ENCODE results near the gene SLC23A2.
A peak's percentile ranks its signal among the peaks of the same experiment; 100 is the strongest.
"Not testable (repeated sequence)": the region's sequence is repeated elsewhere in the genome, so short reads cannot be mapped to it uniquely, and the experiment has no call there.

The SLC23A2 gene

DNA sequence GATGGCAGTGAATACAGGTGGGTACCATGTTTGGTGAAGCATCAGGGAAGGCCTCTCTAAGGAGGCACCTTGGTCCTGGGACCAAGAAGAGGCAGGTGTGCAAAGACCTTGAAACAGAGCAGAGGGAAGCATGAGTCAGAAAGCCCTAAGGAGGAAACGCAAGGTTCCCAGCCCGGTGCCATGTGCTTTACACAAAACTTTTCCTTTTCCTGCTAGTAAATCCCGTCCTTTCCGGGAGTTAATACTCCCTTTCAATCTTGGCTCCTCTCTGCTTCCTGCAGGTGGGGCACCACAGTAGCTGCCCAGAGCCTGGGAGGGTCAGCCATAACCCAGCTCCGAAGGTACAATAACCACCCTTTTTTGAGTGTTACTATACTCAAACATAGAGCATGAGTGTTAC is 19.4 kb upstream of the SLC23A2 start:
- H3K36me3 ChIP-seq (replicated peaks; ENCODE audit: low read depth, low read length) = no peaks in the 10 kb centered on the region
- peaks cover 4% of the 10 kb centered on the region; the same call in 1 of the 2 replicates for H3K4me1 ChIP-seq (ENCODE audit: low read length)
- H3K27me3 ChIP-seq (ENCODE audit: low read depth, low read length) = no peaks in the 10 kb centered on the region
- no peak overlapping the region for H3K4me3 ChIP-seq (ENCODE audit: low read length)
- H2AFZ ChIP-seq (ENCODE audit: low read depth, low read length) = no peak overlapping the region
- H3K79me2 ChIP-seq (ENCODE audit: low read length) = no peaks in the 10 kb centered on the region
- H3K9ac ChIP-seq (ENCODE audit: low read length) = no peak overlapping the region
- no peaks in the 10 kb centered on the region for H4K20me1 ChIP-seq (ENCODE audit: insufficient read depth, low read length)
- no peaks in the 10 kb centered on the region for H3K9me3 ChIP-seq (ENCODE audit: insufficient read depth, low read length)
- no peak overlapping the region for H3K27ac ChIP-seq (ENCODE audit: low read length)
- TF ChIP-seq, protein P1, sequence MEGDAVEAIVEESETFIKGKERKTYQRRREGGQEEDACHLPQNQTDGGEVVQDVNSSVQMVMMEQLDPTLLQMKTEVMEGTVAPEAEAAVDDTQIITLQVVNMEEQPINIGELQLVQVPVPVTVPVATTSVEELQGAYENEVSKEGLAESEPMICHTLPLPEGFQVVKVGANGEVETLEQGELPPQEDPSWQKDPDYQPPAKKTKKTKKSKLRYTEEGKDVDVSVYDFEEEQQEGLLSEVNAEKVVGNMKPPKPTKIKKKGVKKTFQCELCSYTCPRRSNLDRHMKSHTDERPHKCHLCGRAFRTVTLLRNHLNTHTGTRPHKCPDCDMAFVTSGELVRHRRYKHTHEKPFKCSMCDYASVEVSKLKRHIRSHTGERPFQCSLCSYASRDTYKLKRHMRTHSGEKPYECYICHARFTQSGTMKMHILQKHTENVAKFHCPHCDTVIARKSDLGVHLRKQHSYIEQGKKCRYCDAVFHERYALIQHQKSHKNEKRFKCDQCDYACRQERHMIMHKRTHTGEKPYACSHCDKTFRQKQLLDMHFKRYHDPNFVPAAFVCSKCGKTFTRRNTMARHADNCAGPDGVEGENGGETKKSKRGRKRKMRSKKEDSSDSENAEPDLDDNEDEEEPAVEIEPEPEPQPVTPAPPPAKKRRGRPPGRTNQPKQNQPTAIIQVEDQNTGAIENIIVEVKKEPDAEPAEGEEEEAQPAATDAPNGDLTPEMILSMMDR (IDR thresholded peaks at IDR 0.05; ENCODE audit: low read depth, low read length) = no peak
- no peak for TF ChIP-seq EZH2phosphoT487 (IDR thresholded peaks at IDR 0.05; ENCODE audit: low read depth)
- no peak overlapping the region for H3K4me2 ChIP-seq (ENCODE audit: low read length)

DNA sequence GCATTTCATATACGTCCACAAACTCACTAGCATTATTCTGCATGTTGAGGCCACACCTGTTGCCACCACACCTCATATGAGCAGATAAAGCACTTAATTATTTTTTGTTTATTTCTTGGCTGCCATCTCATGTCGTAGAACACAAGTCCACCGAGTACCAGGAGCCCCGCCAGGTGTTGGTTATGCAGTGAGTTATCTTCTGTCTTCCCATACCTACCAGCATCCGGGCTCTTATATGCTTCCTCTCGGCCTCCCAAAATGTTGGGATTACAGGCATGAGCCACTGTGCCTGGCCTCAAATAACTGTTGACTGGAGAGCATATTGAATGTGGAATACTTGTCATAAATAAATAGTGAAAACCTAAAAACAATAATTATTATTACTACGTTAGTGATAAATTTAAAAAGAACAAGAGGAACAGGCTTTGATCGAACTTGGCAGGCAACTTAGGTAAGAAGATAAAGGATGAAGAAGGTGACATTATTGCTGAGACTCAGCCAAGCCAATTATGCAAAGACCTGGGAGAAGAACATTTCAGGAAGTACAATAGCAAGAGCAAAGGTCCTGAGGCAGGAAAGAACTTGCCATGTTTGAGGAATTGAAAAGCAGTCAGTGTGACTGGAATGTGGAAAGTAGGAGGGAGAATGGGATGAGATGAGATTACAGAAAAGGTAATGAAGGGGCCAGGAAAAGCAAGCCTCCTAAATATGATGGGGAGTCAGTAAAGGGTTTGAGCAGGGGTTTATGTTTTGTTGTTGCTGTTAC is 12.6 kb upstream of the SLC23A2 start:
- no peak overlapping the region for H3K4me2 ChIP-seq (ENCODE audit: low read length)

GRCh38 chr20:5008759-5009158 is 7.4 kb upstream of the SLC23A2 start:
- H3K27me3 ChIP-seq (ENCODE audit: low read depth, low read length) = peaks cover 29% of the 10 kb centered on the region
- no peak overlapping the region for H3K9ac ChIP-seq (ENCODE audit: low read length)

More for the DNA sequence above, 12.6 kb upstream of the SLC23A2 start:
- H3K9me3 ChIP-seq (ENCODE audit: insufficient read depth, low read length) = no peaks in the 10 kb centered on the region
- no peak for TF ChIP-seq EZH2phosphoT487 (IDR thresholded peaks at IDR 0.05; ENCODE audit: low read depth)
- H2AFZ ChIP-seq (ENCODE audit: low read depth, low read length) = no peak overlapping the region
- no peak overlapping the region for H3K27ac ChIP-seq (ENCODE audit: low read length)
- H3K36me3 ChIP-seq (replicated peaks; ENCODE audit: low read depth, low read length) = no peaks in the 10 kb centered on the region
- peaks cover 18% of the 10 kb centered on the region for H3K27me3 ChIP-seq (ENCODE audit: low read depth, low read length)
- H4K20me1 ChIP-seq (ENCODE audit: insufficient read depth, low read length) = no peaks in the 10 kb centered on the region; the same call in 1 of the 2 replicates
- H3K9ac ChIP-seq (ENCODE audit: low read length) = no peak overlapping the region
- peaks cover 18% of the 10 kb centered on the region for H3K4me1 ChIP-seq (ENCODE audit: low read length)
- no peak overlapping the region for H3K4me3 ChIP-seq (ENCODE audit: low read length)
- no peaks in the 10 kb centered on the region for H3K79me2 ChIP-seq (ENCODE audit: low read length)

DNA sequence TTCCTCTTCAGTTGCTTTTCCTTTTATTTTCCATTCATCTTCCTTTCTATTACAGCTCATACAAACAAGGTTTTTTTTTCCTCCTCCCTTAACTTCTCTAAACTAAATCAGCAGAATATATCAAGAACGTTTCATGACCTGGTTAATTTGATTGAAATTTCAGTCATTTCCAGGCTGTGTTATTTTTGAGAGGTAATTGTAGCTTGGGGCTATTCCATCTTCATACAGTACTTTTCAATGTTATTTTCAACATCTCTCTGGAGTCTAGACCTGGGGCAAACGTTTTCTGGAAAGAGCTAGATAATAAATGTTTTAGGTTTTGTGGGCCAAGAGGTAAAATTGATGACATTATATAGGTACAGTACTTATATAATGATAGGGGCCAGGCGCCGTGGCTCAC is 4.0 kb upstream of the SLC23A2 start:
- no peaks in the 10 kb centered on the region for H4K20me1 ChIP-seq (ENCODE audit: insufficient read depth, low read length)
- no peak overlapping the region for H3K4me3 ChIP-seq (ENCODE audit: low read length)
- TF ChIP-seq, protein P1 (IDR thresholded peaks at IDR 0.05; ENCODE audit: low read depth, low read length) = no peak
- no peak for TF ChIP-seq EZH2phosphoT487 (IDR thresholded peaks at IDR 0.05; ENCODE audit: low read depth)
- H3K27me3 ChIP-seq (ENCODE audit: low read depth, low read length) = peaks cover 20% of the 10 kb centered on the region
- no peak overlapping the region for H2AFZ ChIP-seq (ENCODE audit: low read depth, low read length)
- H3K36me3 ChIP-seq (replicated peaks; ENCODE audit: low read depth, low read length) = no peaks in the 10 kb centered on the region
- H3K27ac ChIP-seq (ENCODE audit: low read length) = no peak overlapping the region
- H3K79me2 ChIP-seq (ENCODE audit: low read length) = peaks cover 6% of the 10 kb centered on the region
- H3K9ac ChIP-seq (ENCODE audit: low read length) = no peak overlapping the region
- no peak overlapping the region for H3K4me2 ChIP-seq (ENCODE audit: low read length)
- H3K9me3 ChIP-seq (ENCODE audit: insufficient read depth, low read length) = no peaks in the 10 kb centered on the region
- peaks cover 27% of the 10 kb centered on the region for H3K4me1 ChIP-seq (ENCODE audit: low read length)

More at GRCh38 chr20:5008759-5009158, 7.4 kb upstream of the SLC23A2 start:
- TF ChIP-seq, protein P1 (IDR thresholded peaks at IDR 0.05; ENCODE audit: low read depth, low read length) = no peak
- TF ChIP-seq EZH2phosphoT487 (IDR thresholded peaks at IDR 0.05; ENCODE audit: low read depth) = no peak
- H3K27ac ChIP-seq (ENCODE audit: low read length) = no peak overlapping the region
- H3K9me3 ChIP-seq (ENCODE audit: insufficient read depth, low read length) = no peaks in the 10 kb centered on the region
- H3K79me2 ChIP-seq (ENCODE audit: low read length) = no peaks in the 10 kb centered on the region
- peak overlapping the region; percentile 17 for H3K4me2 ChIP-seq (ENCODE audit: low read length)
- no peak overlapping the region for H3K4me3 ChIP-seq (ENCODE audit: low read length)
- H4K20me1 ChIP-seq (ENCODE audit: insufficient read depth, low read length) = no peaks in the 10 kb centered on the region; the same call in 1 of the 2 replicates
- H2AFZ ChIP-seq (ENCODE audit: low read depth, low read length) = no peak overlapping the region
- H3K4me1 ChIP-seq (ENCODE audit: low read length) = peaks cover 25% of the 10 kb centered on the region
- H3K36me3 ChIP-seq (replicated peaks; ENCODE audit: low read depth, low read length) = no peaks in the 10 kb centered on the region

GRCh38 chr20:5004825-5005224 is 3.5 kb upstream of the SLC23A2 start:
- not testable (repeated sequence) for H3K9me3 ChIP-seq (ENCODE audit: insufficient read depth, low read length); H3K9ac ChIP-seq (ENCODE audit: low read length); H3K4me3 ChIP-seq (ENCODE audit: low read length); H4K20me1 ChIP-seq (ENCODE audit: insufficient read depth, low read length); H3K36me3 ChIP-seq (replicated peaks; ENCODE audit: low read depth, low read length); H3K4me2 ChIP-seq (ENCODE audit: low read length); H2AFZ ChIP-seq (ENCODE audit: low read depth, low read length); H3K27ac ChIP-seq (ENCODE audit: low read length)
- peaks cover 28% of the 10 kb centered on the region for H3K4me1 ChIP-seq (ENCODE audit: low read length)
- peaks cover 20% of the 10 kb centered on the region for H3K27me3 ChIP-seq (ENCODE audit: low read depth, low read length)
- H3K79me2 ChIP-seq (ENCODE audit: low read length) = peaks cover 11% of the 10 kb centered on the region
